C4-2B (cell line): ENCODE measurements around the gene RYR3.

Experiments used
- CTCF ChIP-seq: fragments of 450-650 bp; conservative IDR thresholded peaks from 2 replicates; pipeline ENCODE4 v1.5.1; 2017; ENCODE audit warnings: mild to moderate bottlenecking
- ZFX ChIP-seq: fragments of 450-650 bp; IDR thresholded peaks from 2 replicates; pipeline ENCODE4 v1.6.1; 2017

- TF ChIP-seq CTCF, result peak; percentile 6; the same call in 1 of the 2 replicates
- no peak for TF ChIP-seq ZFX
These were observed 390.5 kb downstream of the RYR3 start for GRCh38 chr15:33701304-33701696.
